Testis (tissue), 3 donors: Measurements from ENCODE around the gene ABCC11. TPM values are rescaled to one million over a fixed set of nuclear protein-coding genes. Genes with fewer than 3 reads are reported as not detected.

Experiments
- DNase-seq: peaks from one replicate; pipeline ENCODE4 v3.0.0-alpha.2; 2019
- H3K27ac ChIP-seq, 2 donors: fragments of 200-600 bp; sonication (generic); one replicate each; pipeline ENCODE4 v1.5.1; 2019
- H3K27me3 ChIP-seq: fragments of 200-600 bp; sonication (generic); one replicate; pipeline ENCODE4 v1.5.1; 2019
- H3K36me3 ChIP-seq: fragments of 200-600 bp; sonication (generic); one replicate; pipeline ENCODE4 v1.5.1; 2017; ENCODE audit warnings: low read depth; ENCODE audit errors: missing control alignments
- H3K4me1 ChIP-seq: fragments of 200-600 bp; sonication (generic); one replicate; pipeline ENCODE4 v1.5.1; 2019
- H3K4me3 ChIP-seq, 2 donors: fragments of 200-600 bp; sonication (generic); one replicate each; pipeline ENCODE4 v1.5.1; 2017 to 2019
- H3K9me3 ChIP-seq: fragments of 200-600 bp; sonication (generic); one replicate; pipeline ENCODE4 v1.5.1; 2017
- POLR2A ChIP-seq: fragments of 450-650 bp; IDR thresholded peaks from one replicate; pipeline ENCODE4 v1.6.1; 2017; ENCODE audit warnings: antibody characterized with exemption, mild to moderate bottlenecking, moderate library complexity
- WGBS, 2 donors: methylation state at CpG; one replicate each; pipeline ENCODE4 v1.1.5; 2018; 5-methylcytosine and 5-hydroxymethylcytosine counted together
- intact Hi-C: fragments of 100-400 bp; cut with DNase I; formaldehyde crosslinking; loops from one replicate; pipeline ENCODE4 v1.15.1; 2023; ENCODE audit warnings: low total_unique reads
- polyA plus RNA-seq: library from polyadenylated mRNA; stranded (reverse); fragments of 350-450 nt; fragmentation: Illumina TruSeq; extraction: RNeasy Lipid Tissue Mini Kit (QIAGEN cat#74804); gene quantifications from one replicate; pipeline ENCODE4 v1.2.3, GENCODE V29; 2014; ENCODE audit warnings: low read depth, low replicate concordance; ENCODE audit not compliant: insufficient read depth
- total RNA-seq, 2 donors: library from RNA; depleted of rRNA; stranded (reverse); fragments of >200 nt; gene quantifications; one replicate each; pipeline ENCODE4 v1.2.3, GENCODE V29; 2016
- TF ChIP-seq, protein P1 (sequence below), 3 experiments: fragments of 450-650 bp in 2 of 3; fragments of 200-600 bp in 1 of 3; sonication (generic) in 1 of 3; IDR thresholded peaks; one replicate each; pipeline ENCODE4 v1.5.1; 2016 to 2019; ENCODE audit warnings: antibody characterized with exemption in 3 of 3, mild to moderate bottlenecking in 2 of 3, moderate library complexity in 1 of 3

The ABCC11 gene
- total and polyA plus RNA-seq, 3 donors from 2014 or later, result 6.8 to 24.1 (median 7.5) TPM

DNA sequence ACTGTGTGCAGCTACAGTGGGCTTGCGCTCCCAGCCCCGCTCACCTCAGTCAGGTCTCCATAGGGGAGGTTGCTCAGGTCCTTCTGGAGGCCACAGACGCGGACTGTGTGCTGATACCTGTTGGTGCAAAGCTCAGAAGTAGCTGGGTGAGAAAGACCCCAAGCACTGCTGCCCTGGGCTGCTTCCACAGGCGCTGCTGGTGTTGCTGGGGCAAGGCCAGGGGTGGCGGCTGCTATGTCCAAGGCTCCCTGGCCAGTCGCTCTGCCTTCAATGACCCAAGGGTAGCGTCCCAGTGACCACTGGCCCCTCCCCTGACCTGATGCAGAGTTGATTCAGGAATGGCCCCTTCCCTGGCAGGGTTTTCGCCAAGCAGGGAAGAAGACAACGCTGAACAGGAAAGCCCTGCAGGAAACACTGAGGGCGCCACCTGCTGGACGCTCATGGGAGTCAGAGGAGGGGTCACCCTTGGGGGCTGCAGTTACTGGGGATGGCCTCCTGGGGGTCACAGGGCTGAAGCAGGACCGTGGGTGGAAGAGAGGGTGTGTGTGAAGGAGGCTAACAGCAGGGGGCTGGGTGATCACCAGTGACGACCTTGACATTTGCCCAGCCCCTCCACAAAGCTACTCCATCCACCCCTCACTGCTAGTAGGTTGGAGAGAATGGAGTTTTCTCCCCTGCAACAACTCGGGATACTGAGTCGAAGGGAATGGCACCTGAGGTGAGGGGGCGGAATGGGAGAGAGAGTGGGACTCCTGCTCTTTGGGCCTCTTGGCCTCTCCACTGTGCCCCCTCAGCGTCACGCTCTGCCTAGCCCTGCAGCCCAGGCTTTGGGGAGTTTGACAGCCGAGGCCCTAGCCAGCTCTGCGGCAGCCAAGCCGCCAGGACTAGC, 129.9 kb downstream of the ABCC11 start:
- TF ChIP-seq POLR2A, result no peak
- TF ChIP-seq, protein P1, sequence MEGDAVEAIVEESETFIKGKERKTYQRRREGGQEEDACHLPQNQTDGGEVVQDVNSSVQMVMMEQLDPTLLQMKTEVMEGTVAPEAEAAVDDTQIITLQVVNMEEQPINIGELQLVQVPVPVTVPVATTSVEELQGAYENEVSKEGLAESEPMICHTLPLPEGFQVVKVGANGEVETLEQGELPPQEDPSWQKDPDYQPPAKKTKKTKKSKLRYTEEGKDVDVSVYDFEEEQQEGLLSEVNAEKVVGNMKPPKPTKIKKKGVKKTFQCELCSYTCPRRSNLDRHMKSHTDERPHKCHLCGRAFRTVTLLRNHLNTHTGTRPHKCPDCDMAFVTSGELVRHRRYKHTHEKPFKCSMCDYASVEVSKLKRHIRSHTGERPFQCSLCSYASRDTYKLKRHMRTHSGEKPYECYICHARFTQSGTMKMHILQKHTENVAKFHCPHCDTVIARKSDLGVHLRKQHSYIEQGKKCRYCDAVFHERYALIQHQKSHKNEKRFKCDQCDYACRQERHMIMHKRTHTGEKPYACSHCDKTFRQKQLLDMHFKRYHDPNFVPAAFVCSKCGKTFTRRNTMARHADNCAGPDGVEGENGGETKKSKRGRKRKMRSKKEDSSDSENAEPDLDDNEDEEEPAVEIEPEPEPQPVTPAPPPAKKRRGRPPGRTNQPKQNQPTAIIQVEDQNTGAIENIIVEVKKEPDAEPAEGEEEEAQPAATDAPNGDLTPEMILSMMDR (IDR thresholded peaks at IDR 0.05), result peak; percentile 61 to 79 (median 63)
- 28 to 65% methylated on average over 6 to 22 of the region's 22 CpGs for WGBS, 2 donors
- no peak overlapping the region for H3K4me3 ChIP-seq
- intact Hi-C loops, result no loop called here
- no peaks in the 10 kb centered on the region for H3K36me3 ChIP-seq
- no peaks in the 10 kb centered on the region for H3K27me3 ChIP-seq
- H3K9me3 ChIP-seq, result no peaks in the 10 kb centered on the region
- H3K27ac ChIP-seq, result no peak overlapping the region
- peak; percentile 61 for DNase-seq
- H3K4me1 ChIP-seq, result peaks cover 3% of the 10 kb centered on the region

Other genes with a start within 250 kb of the ABCC11 start
- 10 to 100 TPM; 14.2 to 18.3 TPM for gene ABCC12, start 91.5 kb downstream of the ABCC11 start, total RNA-seq
- gene ABCC12, start 91.5 kb downstream of the ABCC11 start, polyA plus RNA-seq, result 24.6 TPM
- gene LONP2, start 3.2 kb downstream of the ABCC11 start, total RNA-seq, result 10 to 100 TPM; 51.1 to 51.7 TPM
- 36.4 TPM for gene LONP2, start 3.2 kb downstream of the ABCC11 start, polyA plus RNA-seq
- 10 to 100 TPM; 48.2 to 60.3 TPM for gene SIAH1, start 137.9 kb upstream of the ABCC11 start, total RNA-seq
- 53.7 TPM for gene SIAH1, start 137.9 kb upstream of the ABCC11 start, polyA plus RNA-seq